ENCODE measurements around the gene U2AF2.

DNA sequence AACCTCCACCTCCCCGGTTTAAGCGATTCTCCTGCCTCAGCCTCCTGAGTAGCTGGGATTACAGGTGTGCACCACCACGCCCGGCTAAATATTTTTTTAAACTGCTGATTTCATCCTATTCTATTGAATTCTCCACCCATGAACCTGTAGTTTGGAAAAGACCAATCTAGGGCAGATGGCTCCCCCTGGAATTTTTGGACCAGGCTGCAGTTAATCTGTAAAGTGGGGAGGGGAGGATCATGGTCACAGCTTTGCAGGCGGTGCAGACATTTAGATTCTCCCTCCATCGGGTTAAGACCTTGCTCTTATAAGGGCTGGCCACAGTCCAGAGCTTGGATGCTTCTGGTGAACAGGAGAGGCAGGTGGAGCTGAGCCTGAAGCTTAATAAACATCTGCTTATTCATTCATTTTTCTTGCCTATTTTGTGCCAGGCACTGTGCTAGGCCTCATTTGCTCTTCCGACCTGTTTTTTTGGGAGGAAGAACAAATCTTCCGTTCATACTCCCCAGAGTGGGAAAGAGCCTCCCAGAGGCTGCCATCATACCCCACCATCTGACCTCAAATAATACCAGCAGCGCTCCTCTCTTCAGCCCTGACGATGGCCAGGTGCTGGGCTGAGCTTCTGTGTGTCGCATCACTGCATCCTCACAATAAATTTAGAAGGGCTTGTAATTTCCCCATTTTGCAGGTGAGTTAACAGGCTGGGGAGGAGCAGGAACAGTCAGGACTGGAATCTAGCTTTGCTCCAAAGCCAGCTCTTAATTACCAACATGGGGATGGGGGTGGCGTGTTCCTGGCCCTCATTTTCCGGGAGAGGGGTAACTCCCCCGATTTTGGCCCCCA lies 7.7 kb upstream of the U2AF2 start:
- TF ChIP-seq POLR2AphosphoS5 (IDR thresholded peaks at IDR 0.05) (no peak), EP300 (IDR thresholded peaks at IDR 0.05) (no peak), CTCF (IDR thresholded peaks at IDR 0.05) (no peak)

Data from stomach (tissue), 4 donors.